ENCODE results near the gene PNMA6E.
A peak's percentile ranks its signal among the peaks of the same experiment; 100 is the strongest.

The PNMA6E gene

GRCh38 chrX:153440556-153441135 is 39.5 kb upstream of the PNMA6E start:
- Histone ChIP-seq H3K9me3 (ENCODE audit: control insufficient read depth, insufficient read depth, low read length) (no peaks in the 10 kb centered on the region), H3K4me2 (ENCODE audit: low read length) (no peak overlapping the region), H3K36me3 (ENCODE audit: control insufficient read depth, low read length) (no peaks in the 10 kb centered on the region), H3K27ac (ENCODE audit: low read depth, low read length) (no peak overlapping the region), H4K20me1 (ENCODE audit: control insufficient read depth, insufficient read depth, low read depth, low read length) (no peaks in the 10 kb centered on the region), H3K4me3 (ENCODE audit: low read length) (no peak overlapping the region), H3K4me1 (ENCODE audit: control insufficient read depth, low read length) (no peaks in the 10 kb centered on the region), H3F3A (ENCODE audit: control insufficient read depth, insufficient read depth) (no peaks in the 10 kb centered on the region), H3K79me2 (ENCODE audit: control insufficient read depth, low read length) (no peaks in the 10 kb centered on the region), H3K9me2 (replicated peaks; ENCODE audit: control insufficient read depth, low read length) (no peaks in the 10 kb centered on the region), H3K27me3 (ENCODE audit: control insufficient read depth, low read length) (no peaks in the 10 kb centered on the region)
- TF ChIP-seq EZH2phosphoT487 (IDR thresholded peaks at IDR 0.05; ENCODE audit: borderline replicate concordance, low read length) (no peak), CTCF (IDR thresholded peaks at IDR 0.05; ENCODE audit: low read depth, low read length, poor library complexity, severe bottlenecking) (no peak)

- Histone ChIP-seq H3K36me3 (ENCODE audit: control insufficient read depth, low read length) (no peaks in the 10 kb centered on the region), H3K4me1 (ENCODE audit: control insufficient read depth, low read length) (no peaks in the 10 kb centered on the region), H3K27me3 (ENCODE audit: control insufficient read depth, low read length) (no peaks in the 10 kb centered on the region), H3K79me2 (ENCODE audit: control insufficient read depth, low read length) (no peaks in the 10 kb centered on the region), H3K9me2 (replicated peaks; ENCODE audit: control insufficient read depth, low read length) (no peaks in the 10 kb centered on the region), H3K27ac (ENCODE audit: low read depth, low read length) (no peak overlapping the region), H3K4me2 (ENCODE audit: low read length) (no peak overlapping the region), H3K4me3 (ENCODE audit: low read length) (no peak overlapping the region), H4K20me1 (ENCODE audit: control insufficient read depth, insufficient read depth, low read depth, low read length) (no peaks in the 10 kb centered on the region), H3K9me3 (ENCODE audit: control insufficient read depth, insufficient read depth, low read length) (no peaks in the 10 kb centered on the region), H3F3A (ENCODE audit: control insufficient read depth, insufficient read depth) (no peaks in the 10 kb centered on the region)
- TF ChIP-seq CTCF (IDR thresholded peaks at IDR 0.05; ENCODE audit: low read depth, low read length, poor library complexity, severe bottlenecking), result no peak
- no peak for TF ChIP-seq EZH2phosphoT487 (IDR thresholded peaks at IDR 0.05; ENCODE audit: borderline replicate concordance, low read length)
Measured at GRCh38 chrX:153439977-153440376, 38.8 kb upstream of the PNMA6E start.

GRCh38 chrX:153438532-153438931 is 37.4 kb upstream of the PNMA6E start:
- Histone ChIP-seq H3K4me3 (ENCODE audit: low read length) (no peak overlapping the region), H3F3A (ENCODE audit: control insufficient read depth, insufficient read depth) (no peaks in the 10 kb centered on the region), H3K36me3 (ENCODE audit: control insufficient read depth, low read length) (no peaks in the 10 kb centered on the region), H3K27me3 (ENCODE audit: control insufficient read depth, low read length) (no peaks in the 10 kb centered on the region), H3K9me2 (replicated peaks; ENCODE audit: control insufficient read depth, low read length) (no peaks in the 10 kb centered on the region), H3K4me1 (ENCODE audit: control insufficient read depth, low read length) (no peaks in the 10 kb centered on the region), H3K27ac (ENCODE audit: low read depth, low read length) (no peak overlapping the region), H3K79me2 (ENCODE audit: control insufficient read depth, low read length) (no peaks in the 10 kb centered on the region), H3K9me3 (ENCODE audit: control insufficient read depth, insufficient read depth, low read length) (no peaks in the 10 kb centered on the region), H3K4me2 (ENCODE audit: low read length) (no peak overlapping the region), H4K20me1 (ENCODE audit: control insufficient read depth, insufficient read depth, low read depth, low read length) (no peaks in the 10 kb centered on the region)
- TF ChIP-seq EZH2phosphoT487 (IDR thresholded peaks at IDR 0.05; ENCODE audit: borderline replicate concordance, low read length), result no peak
- peak; percentile 28 for TF ChIP-seq CTCF (IDR thresholded peaks at IDR 0.05; ENCODE audit: low read depth, low read length, poor library complexity, severe bottlenecking)
